Endometrial microvascular endothelial cells (primary cell): ENCODE results near the gene PLXDC1. TPM values are rescaled to one million over a fixed set of nuclear protein-coding genes. Genes with fewer than 3 reads are reported as not detected.

Experiments used
- total RNA-seq: library from RNA; depleted of rRNA; stranded (reverse); fragments of >200 nt; gene quantifications from one replicate; pipeline ENCODE4 v1.2.3, GENCODE V29; 2015; ENCODE audit errors: inconsistent ontology term

The PLXDC1 gene
- total RNA-seq, 1 donor from 2014 or later: not detected

Other genes with a start within 250 kb of the PLXDC1 start
- not detected for gene FBXO47, start 184.2 kb downstream of the PLXDC1 start, total RNA-seq
- not detected for gene ARL5C, start 14.5 kb upstream of the PLXDC1 start, total RNA-seq
- gene CACNB1, start 46.0 kb upstream of the PLXDC1 start, total RNA-seq: 2.7 TPM
- 2,444 TPM for gene RPL19, start 48.6 kb upstream of the PLXDC1 start, total RNA-seq
- not detected for gene STAC2, start 74.3 kb upstream of the PLXDC1 start, total RNA-seq
- 12.1 TPM for gene FBXL20, start 250.0 kb upstream of the PLXDC1 start, total RNA-seq